Gastrocnemius medialis (tissue), 4 donors: ENCODE results near the gene ARHGEF11. TPM values are rescaled to one million over a fixed set of nuclear protein-coding genes. Genes with fewer than 3 reads are reported as not detected.

Source experiments
- ATAC-seq, 2 donors: fragments of 150-250 bp; one replicate each; pipeline ENCODE4 v1.9.1; 2016
- DNase-seq, 2 donors: peaks; one replicate each; pipeline ENCODE4 v3.0.0-alpha.2; 2019
- H3K27ac ChIP-seq, 4 donors: fragments of 200-600 bp; sonication (generic); 1 replicate in 1 of 4; 2 replicates in 3 of 4; pipeline ENCODE4 v1.5.1; 2016 to 2018; ENCODE audit warnings: mild to moderate bottlenecking in 2 of 4, moderate library complexity in 1 of 4
- H3K27me3 ChIP-seq, 3 donors: fragments of 200-600 bp; sonication (generic) in 2 of 3; 1 replicate in 1 of 3; 2 replicates in 2 of 3; pipeline versions ENCODE4 v1.5.1 to v1.6.0; 2016 to 2019; ENCODE audit warnings: mild to moderate bottlenecking in 1 of 3, moderate library complexity in 1 of 3
- H3K36me3 ChIP-seq, 2 donors: fragments of 200-600 bp; sonication (generic) in 1 of 2; one replicate each; pipeline ENCODE4 v1.5.1; 2017 to 2018
- H3K4me1 ChIP-seq, 2 donors: fragments of 200-600 bp; sonication (generic) in 1 of 2; one replicate each; pipeline ENCODE4 v1.5.1; 2016 to 2017; ENCODE audit warnings: mild to moderate bottlenecking in 2 of 2
- H3K4me3 ChIP-seq, 4 donors: fragments of 200-600 bp; sonication (generic) in 3 of 4; 1 replicate in 1 of 4; 2 replicates in 3 of 4; pipeline ENCODE4 v1.5.1; 2016 to 2019; ENCODE audit warnings: mild to moderate bottlenecking in 2 of 4
- H3K9me3 ChIP-seq, 3 donors: fragments of 200-600 bp; sonication (generic) in 2 of 3; 1 replicate in 1 of 3; 2 replicates in 2 of 3; pipeline ENCODE4 v1.5.1; 2016 to 2019
- CTCF ChIP-seq, 5 experiments: fragments of 450-650 bp in 3 of 5; fragments of 200-600 bp in 2 of 5; sonication (generic) in 2 of 5; IDR thresholded peaks in 4 of 5; conservative IDR thresholded peaks in 1 of 5; 1 replicate in 4 of 5; 2 replicates in 1 of 5; pipeline ENCODE4 v1.5.1; 2016 to 2019; ENCODE audit warnings: antibody characterized with exemption in 5 of 5, mild to moderate bottlenecking in 3 of 5, moderate library complexity in 3 of 5
- POLR2A ChIP-seq, 2 donors: fragments of 450-650 bp; IDR thresholded peaks; one replicate each; pipeline ENCODE4 v1.6.1; 2017; ENCODE audit warnings: antibody characterized with exemption in 2 of 2, mild to moderate bottlenecking in 2 of 2, moderate library complexity in 2 of 2
- in situ Hi-C, 4 donors: fragments of 200-750 bp; cut with MboI; loops; one replicate each; pipeline versions ENCODE4 v1.15.0 to v1.8.0; 2017; ENCODE audit warnings: low sequenced_read_pairs in 4 of 4
- intact Hi-C: fragments of 100-400 bp; cut with DNase I; formaldehyde crosslinking; loops from one replicate; pipeline ENCODE4 v1.15.1; 2023; ENCODE audit warnings: low total_unique reads
- total RNA-seq, 4 donors: library from RNA; depleted of rRNA; stranded (reverse); fragments of >200 nt; gene quantifications; one replicate each; pipeline versions ENCODE4 v1.1.0 to v1.2.3, GENCODE V29; 2016

ARHGEF11 gene
- total RNA-seq, 4 donors from 2014 or later: 19.5 to 33.4 (median 27.7) TPM

GRCh38 chr1:157000686-157001085 is 44.9 kb downstream of the ARHGEF11 start:
- intact Hi-C loops (loop anchor here (10.0 kb wide), 1 partner anchor 74 kb away; no protein-coding TSS in a partner anchor), in situ Hi-C loops (no loop called here)
- TF ChIP-seq POLR2A (IDR thresholded peaks at IDR 0.05): no peak
- TF ChIP-seq CTCF (IDR thresholded peaks at IDR 0.05 in 4 of 5, conservative IDR thresholded peaks at IDR 0.05 in 1 of 5): no peak
- peaks cover 4 to 8% of the 10 kb centered on the region in 2 donors for H3K4me1 ChIP-seq
- no peak for ATAC-seq
- H3K36me3 ChIP-seq: no peaks in the 10 kb centered on the region
- H3K27me3 ChIP-seq: no peaks in the 10 kb centered on the region
- H3K4me3 ChIP-seq: no peak overlapping the region
- H3K27ac ChIP-seq: no peak overlapping the region
- DNase-seq: no peak
- no peaks in the 10 kb centered on the region for H3K9me3 ChIP-seq

- Histone ChIP-seq H3K36me3 (no peaks in the 10 kb centered on the region), H3K9me3 (no peaks in the 10 kb centered on the region), H3K4me3 (no peak overlapping the region), H3K4me1 (peaks cover 4% of the 10 kb centered on the region in 2 donors), H3K27ac (no peak overlapping the region), H3K27me3 (no peaks in the 10 kb centered on the region)
- DNase-seq: no peak
- TF ChIP-seq POLR2A (IDR thresholded peaks at IDR 0.05) (no peak), CTCF (IDR thresholded peaks at IDR 0.05 in 4 of 5, conservative IDR thresholded peaks at IDR 0.05 in 1 of 5) (no peak)
- in situ Hi-C loops (no loop called here), intact Hi-C loops (loop anchor here (10.0 kb wide), 1 partner anchor 75 kb away; no protein-coding TSS in a partner anchor)
- no peak for ATAC-seq
These were observed 45.8 kb downstream of the ARHGEF11 start for GRCh38 chr1:156999596-157000320.

GRCh38 chr1:156998840-156999500 is 46.6 kb downstream of the ARHGEF11 start:
- no peak overlapping the region for H3K4me3 ChIP-seq
- TF ChIP-seq POLR2A (IDR thresholded peaks at IDR 0.05) (no peak), CTCF (IDR thresholded peaks at IDR 0.05 in 4 of 5, conservative IDR thresholded peaks at IDR 0.05 in 1 of 5) (no peak)
- no peaks in the 10 kb centered on the region for H3K27me3 ChIP-seq
- no peak overlapping the region for H3K27ac ChIP-seq
- no peaks in the 10 kb centered on the region for H3K9me3 ChIP-seq
- intact Hi-C loops (no loop called here), in situ Hi-C loops (no loop called here)
- no peaks in the 10 kb centered on the region for H3K36me3 ChIP-seq
- H3K4me1 ChIP-seq: peaks cover 0 to 4% of the 10 kb centered on the region in 2 donors
- no peak for ATAC-seq
- no peak for DNase-seq

- no peak for ATAC-seq
- no peak for TF ChIP-seq POLR2A (IDR thresholded peaks at IDR 0.05)
- TF ChIP-seq CTCF (IDR thresholded peaks at IDR 0.05 in 4 of 5, conservative IDR thresholded peaks at IDR 0.05 in 1 of 5): no peak
- Histone ChIP-seq H3K9me3 (no peaks in the 10 kb centered on the region), H3K4me1 (no peaks in the 10 kb centered on the region), H3K27ac (no peak overlapping the region), H3K36me3 (no peaks in the 10 kb centered on the region), H3K27me3 (no peaks in the 10 kb centered on the region), H3K4me3 (no peak overlapping the region)
- in situ Hi-C loops: no loop called here
- intact Hi-C loops: no loop called here
- DNase-seq: no peak
These were observed 47.2 kb downstream of the ARHGEF11 start for GRCh38 chr1:156998301-156998700.
